NCI-H446 treated with DMSO at 0.1 percent for 48 hours (cell line): ENCODE data around the gene ROGDI.

ENCODE experiments used
- DNase-seq: peaks from one replicate; lab custom pipeline; 2025; lab: John Stamatoyannopoulos, UW

ROGDI gene

GRCh38 chr16:4766875-4767628 is 35.4 kb downstream of the ROGDI start, which contains the start of gene ZNF500:
Gene ZNF500, minus strand, starts transcription at chr16:4767162. Its CDS starts 1,184 bp downstream, at chr16:4765978.
- peak; percentile 85 for DNase-seq

- no peak for DNase-seq
Observed at GRCh38 chr16:4765511-4766474, 36.6 kb downstream of the ROGDI start.

- DNase-seq, result no peak
Observed at GRCh38 chr16:4763791-4764190, 38.6 kb downstream of the ROGDI start.

GRCh38 chr16:4762205-4762604 is 40.2 kb downstream of the ROGDI start:
- DNase-seq, result no peak

DNA sequence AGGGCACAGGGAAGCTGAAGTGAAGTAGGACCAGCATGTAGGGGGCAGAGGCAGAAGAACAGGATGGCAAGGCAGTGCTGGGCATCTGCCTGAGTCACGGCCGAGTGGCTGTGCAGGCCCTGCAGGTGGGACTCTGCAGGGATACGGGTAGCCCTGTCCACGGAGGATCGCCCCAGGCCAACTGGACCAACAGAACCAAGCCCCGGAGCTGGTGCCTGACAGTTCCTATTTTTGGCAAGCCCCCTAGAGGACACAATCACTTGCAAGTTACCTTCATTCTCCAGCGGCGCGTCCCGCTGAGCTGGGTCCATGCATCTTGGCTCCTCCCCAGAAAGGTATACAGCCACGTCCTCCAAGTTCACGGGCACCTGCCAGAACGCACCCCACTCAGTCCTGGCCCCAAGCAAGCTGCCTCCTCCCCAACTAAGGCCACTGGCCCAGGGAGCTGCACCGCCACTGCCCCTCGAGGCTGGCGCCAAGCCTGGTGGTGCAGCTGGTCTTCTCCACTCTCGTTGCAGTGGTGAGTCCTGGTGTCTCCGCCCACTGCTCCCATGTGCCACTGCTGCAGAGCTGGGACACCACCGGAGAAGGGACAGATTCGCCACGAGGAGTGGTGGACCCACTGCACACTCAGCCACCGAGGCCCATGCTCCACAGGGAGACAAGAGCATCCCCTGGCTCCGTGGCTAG is 42.1 kb downstream of the ROGDI start:
- DNase-seq, result no peak

GRCh38 chr16:4755687-4756086 is 46.7 kb downstream of the ROGDI start:
- no peak for DNase-seq

GRCh38 chr16:4754865-4755264 is 47.6 kb downstream of the ROGDI start:
- DNase-seq, result no peak

- no peak for DNase-seq
Observed at GRCh38 chr16:4753227-4753626, 49.2 kb downstream of the ROGDI start.

DNA sequence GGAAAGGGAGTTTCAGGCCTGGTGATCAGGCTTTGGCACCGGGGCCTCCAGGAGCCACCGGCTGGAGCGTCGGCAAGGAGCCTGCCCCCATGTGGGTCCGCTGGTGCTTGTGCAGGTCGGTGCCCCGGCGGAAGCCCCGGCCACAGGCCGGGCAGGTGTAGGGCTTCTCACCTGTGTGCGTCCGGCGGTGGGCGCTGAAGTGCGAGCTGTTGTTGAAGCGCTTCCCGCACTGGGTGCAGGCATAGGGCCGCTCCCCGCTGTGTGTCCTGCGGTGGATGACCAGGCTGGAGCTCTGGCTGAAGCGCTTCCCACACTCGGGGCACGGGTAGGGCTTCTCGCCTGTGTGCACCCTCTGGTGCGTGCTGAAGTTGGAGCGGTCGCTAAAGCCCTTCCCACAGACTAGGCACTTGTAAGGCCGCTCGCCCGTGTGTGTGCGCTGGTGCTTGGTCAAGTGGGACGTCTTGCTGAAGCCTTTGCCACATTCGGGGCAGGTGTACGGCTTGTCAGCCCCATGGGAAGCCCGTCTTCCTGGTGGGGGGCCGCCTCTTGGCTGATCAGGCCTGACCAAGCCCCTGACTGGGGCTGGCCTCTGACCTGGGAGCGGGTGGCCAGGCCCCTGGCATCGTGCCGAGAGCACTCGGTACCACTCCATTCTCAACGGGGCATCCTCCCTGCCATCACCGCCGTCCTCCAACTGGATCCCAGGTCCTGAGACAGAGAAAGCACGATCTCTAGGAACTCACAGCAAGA is 49.9 kb downstream of the ROGDI start:
- DNase-seq, result no peak

- DNase-seq, result no peak
Observed at GRCh38 chr16:4750896-4751295, 51.5 kb downstream of the ROGDI start.

DNA sequence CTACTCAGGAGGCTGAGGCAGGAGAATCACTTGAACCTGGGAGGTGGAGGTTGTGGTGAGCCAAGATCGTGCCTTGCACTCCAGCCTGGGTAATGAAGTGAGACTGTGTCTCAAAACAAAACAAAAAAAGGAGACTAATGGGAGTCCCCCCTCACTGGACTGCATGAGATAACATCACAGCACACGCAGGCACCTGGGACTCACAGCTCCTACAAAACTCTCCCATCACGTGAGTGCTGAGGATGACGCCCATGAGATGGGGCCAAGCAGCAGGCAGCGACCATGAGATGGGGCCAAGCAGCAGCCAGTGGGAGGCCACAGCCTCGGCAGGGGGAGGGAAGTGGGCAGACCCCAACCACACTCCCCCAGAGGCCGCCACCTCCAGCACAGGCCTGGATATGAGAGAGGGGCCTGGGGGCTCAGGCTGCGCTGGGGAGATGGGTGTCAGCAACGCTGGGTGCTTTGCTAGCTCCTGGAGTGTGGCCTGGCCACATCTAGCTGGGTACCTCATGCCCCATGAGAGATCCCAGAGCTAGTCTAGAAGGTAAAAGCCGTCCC is 52.7 kb downstream of the ROGDI start:
- no peak for DNase-seq

DNA sequence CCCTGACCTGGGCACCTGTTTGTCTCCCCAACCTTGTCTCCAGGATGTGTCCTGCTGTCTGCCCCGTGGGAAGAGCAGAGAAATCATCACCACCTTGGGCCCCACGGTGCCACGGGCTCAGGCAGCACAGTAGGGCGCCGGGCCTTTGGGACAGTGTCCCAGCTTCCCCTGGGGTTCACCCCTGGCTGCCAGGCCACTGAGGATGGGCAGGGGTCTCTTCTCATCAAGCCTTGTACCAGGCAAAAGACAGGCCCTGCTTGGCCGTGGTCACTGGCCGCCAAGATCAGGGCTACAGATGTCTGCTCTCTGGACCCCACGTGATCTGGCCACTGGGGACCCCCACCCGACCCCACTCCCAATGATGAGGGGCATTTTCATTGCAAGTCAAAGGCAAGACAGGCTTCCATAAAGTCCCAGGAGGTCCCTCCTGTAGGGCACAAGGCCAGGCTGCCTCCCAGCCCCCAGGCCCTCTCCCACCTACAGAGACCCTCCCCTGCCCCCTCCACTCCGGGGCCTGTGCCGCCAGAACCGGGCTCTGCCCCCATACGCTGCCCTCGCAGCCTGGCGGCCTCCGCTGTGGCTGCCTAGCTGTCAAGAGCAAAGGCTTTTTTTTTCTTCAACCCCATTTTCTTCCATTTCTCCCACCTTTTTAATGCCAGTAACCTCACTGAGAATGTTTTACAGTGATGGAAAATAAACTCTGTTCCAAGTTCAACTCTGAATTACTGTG is 53.6 kb downstream of the ROGDI start:
- no peak for DNase-seq

GRCh38 chr16:4747906-4748681 is 54.3 kb downstream of the ROGDI start:
- DNase-seq, result no peak

DNA sequence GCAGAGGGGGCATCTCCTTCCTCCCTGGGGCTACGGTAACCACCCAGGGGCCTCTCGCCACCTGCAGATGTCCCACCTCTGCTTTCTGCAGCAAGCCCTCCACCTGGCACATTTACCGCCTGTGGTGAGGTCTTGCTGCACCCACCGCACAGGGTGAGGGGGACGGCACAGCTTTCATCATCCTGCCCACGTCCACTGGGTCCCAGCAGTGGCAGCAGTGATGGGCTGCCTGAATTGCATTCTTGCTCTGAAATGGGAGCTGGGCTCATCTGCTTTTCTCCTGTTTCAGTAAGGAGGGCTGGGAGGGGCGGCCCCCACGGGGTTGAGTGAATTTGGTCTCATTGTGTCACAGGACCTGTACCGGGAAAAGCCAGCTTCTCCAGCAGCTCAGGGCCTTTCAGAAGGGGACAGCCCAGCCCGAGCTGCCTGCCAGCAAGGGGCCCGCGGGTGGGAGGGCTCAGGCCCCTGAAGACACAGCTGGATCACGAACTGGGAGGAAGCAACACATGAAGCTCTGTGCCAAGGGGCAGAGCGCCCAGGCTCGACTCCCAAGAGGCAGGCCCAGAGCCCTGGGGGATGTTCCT is 55.4 kb downstream of the ROGDI start:
- no peak for DNase-seq
